SU-DHL-6 (cell line): ENCODE data around the gene PLEKHD1.

Experiments used
- CTCF ChIP-seq: fragments of 200-600 bp; sonication (generic); IDR thresholded peaks from one replicate; pipeline ENCODE4 v1.5.1; 2017; ENCODE audit warnings: antibody characterized with exemption, mild to moderate bottlenecking, low read length, moderate library complexity; ENCODE audit not compliant: insufficient read depth, poor library complexity, severe bottlenecking
- EZH2phosphoT487 ChIP-seq: fragments of 200-600 bp; sonication (generic), shearing (Covaris generic); conservative IDR thresholded peaks from 2 replicates; pipeline ENCODE4 v1.6.1; 2018; ENCODE audit warnings: mild to moderate bottlenecking, antibody characterized with exemption, low read length, moderate library complexity, mixed read lengths

GRCh38 chr14:69561893-69562292 is 77.4 kb downstream of the PLEKHD1 start:
- TF ChIP-seq CTCF (no peak), EZH2phosphoT487 (no peak)
